GM19193 (cell line): Measurements from ENCODE around the gene SMAD3.

Experiments used
- POLR2A ChIP-seq: IDR thresholded peaks from 4 replicates; pipeline ENCODE4 v1.6.1; 2011; ENCODE audit not compliant: insufficient read depth, insufficient read length; ENCODE audit errors: extremely low read depth

Gene SMAD3

DNA sequence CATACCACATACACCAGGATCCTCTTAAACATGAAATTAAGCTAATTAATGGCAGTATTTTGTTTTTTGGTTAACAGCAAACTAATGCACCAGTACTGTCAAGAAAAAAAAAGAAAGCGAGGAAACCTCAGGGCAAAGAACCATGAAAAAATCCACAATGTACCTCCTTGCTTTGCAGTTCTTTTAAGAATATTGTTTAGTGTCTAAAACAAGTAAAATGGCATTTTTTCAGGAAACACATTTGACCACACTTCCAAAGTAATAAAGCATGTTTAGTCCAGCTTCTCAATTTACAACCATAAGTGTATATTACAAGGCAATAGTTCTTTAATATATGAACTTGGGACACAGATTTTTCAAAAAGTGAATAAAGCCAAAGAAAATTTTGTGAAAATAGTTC is 162.4 kb downstream of the SMAD3 start:
- TF ChIP-seq POLR2A, result no peak

DNA sequence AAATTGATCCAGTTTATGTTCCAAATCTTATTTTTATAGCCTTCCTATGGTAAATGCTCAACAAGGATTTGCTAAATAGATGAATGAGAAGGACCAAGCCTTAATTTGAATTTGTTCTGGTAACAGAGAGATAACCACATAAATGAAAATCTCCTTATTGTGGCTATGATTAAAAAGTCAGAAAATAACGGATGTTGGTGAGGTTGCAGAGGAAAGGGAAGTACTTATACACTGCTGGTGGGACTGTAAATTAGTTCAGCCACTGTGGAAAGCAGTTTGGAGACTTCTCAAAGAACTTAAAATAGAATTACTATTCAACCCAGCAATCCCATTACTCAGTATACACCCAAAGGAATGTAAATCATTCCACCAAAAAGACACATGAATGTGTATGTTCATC is 162.9 kb downstream of the SMAD3 start:
- TF ChIP-seq POLR2A, result no peak

DNA sequence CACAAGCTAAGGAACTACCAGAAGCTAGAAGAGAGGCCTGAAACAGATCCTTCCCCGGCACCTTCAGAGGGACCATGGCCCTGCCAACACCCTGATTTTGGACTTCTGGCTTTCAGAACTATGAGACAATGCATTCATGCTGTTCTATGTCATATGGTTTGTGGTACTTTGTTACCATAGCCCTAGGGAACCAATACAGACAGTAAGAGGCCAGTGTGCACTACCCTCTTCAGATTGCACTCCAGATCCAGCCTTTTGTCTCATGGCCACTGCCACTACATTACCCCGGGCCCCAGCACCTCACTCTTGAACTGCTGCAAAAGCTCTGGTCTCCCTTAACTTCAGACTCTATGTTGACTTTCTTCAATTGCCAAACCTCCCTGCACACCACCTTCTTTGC is 165.1 kb downstream of the SMAD3 start:
- TF ChIP-seq POLR2A, result no peak

DNA sequence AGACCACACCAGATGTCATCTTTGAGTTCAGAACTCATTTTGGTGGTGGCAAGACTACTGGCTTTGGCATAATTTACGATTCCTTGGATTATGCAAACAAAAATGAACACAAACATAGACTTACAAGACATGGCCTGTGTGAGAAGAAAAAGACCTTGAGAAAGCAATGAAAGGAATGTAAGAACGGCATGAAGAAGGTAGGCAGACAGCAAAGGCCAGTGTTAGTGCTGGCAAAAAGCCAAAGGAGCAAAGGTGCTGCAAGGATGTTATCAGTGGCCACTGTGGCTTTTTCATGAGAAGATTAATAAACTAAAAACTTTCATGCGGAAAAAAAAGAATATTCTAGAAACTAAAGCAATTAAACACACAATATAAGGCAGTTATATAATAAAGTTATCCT is 167.2 kb downstream of the SMAD3 start:
- no peak for TF ChIP-seq POLR2A

DNA sequence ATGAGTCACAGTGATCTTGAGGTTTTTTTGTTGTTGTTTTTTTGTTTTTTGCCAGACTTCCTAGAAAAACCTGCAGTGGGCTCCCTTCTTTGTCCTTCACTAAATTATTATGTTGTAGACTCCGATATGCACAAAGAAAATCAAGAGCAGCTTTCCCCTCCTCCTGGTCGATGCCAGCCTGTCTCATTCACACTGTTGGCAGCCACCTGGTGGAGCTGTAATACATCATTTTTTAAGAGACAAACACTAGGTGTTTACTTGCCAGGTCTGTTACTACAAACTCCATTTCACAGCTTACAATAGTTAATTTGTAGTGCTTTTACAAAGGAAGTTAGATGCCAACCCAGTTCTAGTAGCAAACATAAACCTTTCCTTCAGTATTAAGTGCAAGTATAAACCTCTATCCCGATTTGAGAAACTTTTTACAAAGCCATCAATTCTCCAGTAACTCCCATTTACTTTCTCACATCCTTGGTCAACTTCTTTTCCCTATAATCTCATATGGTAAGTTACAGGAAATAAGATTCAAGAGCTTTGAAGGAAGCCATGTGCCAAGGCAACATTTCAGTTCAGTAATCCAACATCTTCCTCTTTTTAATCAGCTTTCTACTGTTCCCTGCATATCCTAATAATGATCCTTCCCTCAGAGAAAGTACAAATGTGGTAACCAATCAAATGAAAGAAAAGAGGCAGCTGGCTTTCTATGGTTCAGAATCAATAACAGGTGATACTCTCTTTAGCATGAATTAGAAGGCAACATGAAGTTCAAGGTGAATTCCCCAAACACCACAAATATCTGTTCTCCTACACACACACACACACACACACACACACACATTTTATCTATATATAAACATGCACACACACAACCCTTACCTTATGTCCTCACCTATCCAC is 175.1 kb downstream of the SMAD3 start:
- no peak for TF ChIP-seq POLR2A

DNA sequence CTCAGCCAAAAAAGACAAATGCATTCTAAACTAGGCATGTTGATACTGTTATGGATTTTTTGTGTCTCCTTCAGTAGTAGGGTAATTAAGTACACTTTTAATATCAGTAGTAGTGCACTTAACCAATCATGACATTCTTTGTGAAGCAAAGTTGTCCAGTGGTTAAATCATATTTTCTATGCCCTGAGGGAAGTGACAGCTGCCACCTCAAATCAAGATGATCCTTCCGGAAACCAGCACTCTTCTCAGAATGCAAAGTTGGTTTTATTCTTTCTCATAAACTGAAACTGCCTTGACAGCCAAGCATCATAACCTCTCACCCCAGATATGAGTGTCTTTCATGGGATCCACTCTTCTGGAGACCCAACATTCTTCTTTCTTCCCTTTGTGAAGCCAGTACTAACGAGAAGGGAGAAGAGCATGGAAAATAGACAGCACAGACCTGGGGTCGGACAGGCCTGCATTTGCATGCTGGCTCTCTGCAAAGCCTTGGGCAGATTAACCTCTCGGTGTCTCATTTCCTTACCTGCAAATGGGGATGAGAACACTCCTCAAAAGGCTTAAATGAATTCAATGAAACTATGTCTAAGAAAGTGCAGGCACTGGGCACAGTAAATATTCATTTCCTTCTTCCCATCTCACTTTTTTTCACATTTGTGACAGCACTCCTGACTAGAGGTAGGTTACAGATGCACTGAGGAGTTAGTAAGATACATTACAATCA is 175.9 kb downstream of the SMAD3 start:
- TF ChIP-seq POLR2A, result no peak

DNA sequence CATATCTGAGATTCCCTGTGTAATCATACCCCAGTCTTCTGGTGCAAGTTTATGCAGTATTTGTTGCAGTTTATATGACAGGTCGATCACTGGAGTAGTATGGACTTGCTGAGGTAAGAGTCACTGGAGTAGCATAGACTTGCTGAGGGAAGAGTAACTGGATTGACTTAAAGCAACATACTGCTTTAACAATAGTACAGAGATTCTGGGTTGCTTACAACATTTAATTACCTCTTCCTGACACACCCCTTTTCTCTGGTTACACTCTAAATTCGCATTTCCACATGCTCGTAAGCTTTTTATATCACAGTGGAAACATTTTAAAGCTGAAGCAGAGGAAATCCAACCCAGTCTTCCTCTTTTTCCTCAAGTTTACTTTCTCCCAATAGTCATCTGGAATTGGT is 177.3 kb downstream of the SMAD3 start:
- no peak for TF ChIP-seq POLR2A
